ENCODE results near the gene MTCL1.

The MTCL1 gene

DNA sequence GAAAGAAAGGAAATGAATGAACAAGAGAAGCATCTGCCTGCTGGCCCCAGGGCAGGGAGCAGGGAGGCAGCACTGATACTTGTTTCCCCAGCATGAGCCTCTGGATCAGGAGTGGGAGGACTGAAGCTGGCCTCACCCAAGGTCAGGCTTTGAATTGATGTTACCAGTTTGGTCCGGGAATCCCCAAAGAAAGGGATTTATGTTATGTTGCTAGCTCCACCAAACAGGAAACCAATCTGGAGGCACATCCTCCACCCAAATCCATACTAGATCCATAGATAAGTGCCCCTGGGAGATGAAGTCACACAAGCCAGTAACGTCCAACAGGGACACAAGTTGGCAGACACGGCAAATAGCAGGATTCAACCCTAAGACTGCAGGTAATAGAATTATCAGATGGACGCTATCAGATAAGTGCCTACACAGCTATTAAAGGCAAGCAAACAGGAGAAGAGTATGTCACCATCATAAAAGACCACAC is 85.9 kb downstream of the MTCL1 start:
- H3K4me3 ChIP-seq (ENCODE audit: low read length): no peak overlapping the region
- H4K8ac ChIP-seq (ENCODE audit: low read depth, low read length): no peak overlapping the region
- H4K5ac ChIP-seq (ENCODE audit: low read length): no peak overlapping the region
- H2AK5ac ChIP-seq (ENCODE audit: low read length): no peak overlapping the region
- H3K27ac ChIP-seq (ENCODE audit: low read depth, low read length): peak overlapping the region; percentile 29
- no peaks in the 10 kb centered on the region for H3K79me2 ChIP-seq (ENCODE audit: control insufficient read depth, insufficient read depth, low read length)
- no peaks in the 10 kb centered on the region for H3K79me1 ChIP-seq (ENCODE audit: low read length)
- H3K4me2 ChIP-seq (ENCODE audit: low read length): no peak overlapping the region
- peaks cover 19% of the 10 kb centered on the region for H3K4me1 ChIP-seq (ENCODE audit: control insufficient read depth, low read depth, low read length)
- no peak overlapping the region for H3K18ac ChIP-seq (ENCODE audit: low read length)
- H2BK5ac ChIP-seq (ENCODE audit: low read length): peak overlapping the region; percentile 45
- peak; percentile 79 for DNase-seq
- no peak overlapping the region for H2BK120ac ChIP-seq (ENCODE audit: low read depth, low read length)
- H3K27me3 ChIP-seq (ENCODE audit: insufficient read depth, low read length, poor library complexity): no peaks in the 10 kb centered on the region
- no peak overlapping the region for H3K9ac ChIP-seq (ENCODE audit: low read length)
- WGBS (ENCODE audit: extremely low coverage, insufficient coverage, low lambda C conversion rate): no CpG with 5 or more reads among the region's 4 CpGs
- peaks cover 2% of the 10 kb centered on the region for H3K36me3 ChIP-seq (ENCODE audit: control insufficient read depth, insufficient read depth, low read length)
- H3K4ac ChIP-seq (ENCODE audit: low read depth, low read length): no peak overlapping the region
- no peak overlapping the region for H2BK15ac ChIP-seq (replicated peaks; ENCODE audit: low read depth)
- peak overlapping the region; percentile 57 for H3K56ac ChIP-seq (ENCODE audit: low read length)
- H3K23ac ChIP-seq (ENCODE audit: low read length): peak overlapping the region; percentile 53

DNA sequence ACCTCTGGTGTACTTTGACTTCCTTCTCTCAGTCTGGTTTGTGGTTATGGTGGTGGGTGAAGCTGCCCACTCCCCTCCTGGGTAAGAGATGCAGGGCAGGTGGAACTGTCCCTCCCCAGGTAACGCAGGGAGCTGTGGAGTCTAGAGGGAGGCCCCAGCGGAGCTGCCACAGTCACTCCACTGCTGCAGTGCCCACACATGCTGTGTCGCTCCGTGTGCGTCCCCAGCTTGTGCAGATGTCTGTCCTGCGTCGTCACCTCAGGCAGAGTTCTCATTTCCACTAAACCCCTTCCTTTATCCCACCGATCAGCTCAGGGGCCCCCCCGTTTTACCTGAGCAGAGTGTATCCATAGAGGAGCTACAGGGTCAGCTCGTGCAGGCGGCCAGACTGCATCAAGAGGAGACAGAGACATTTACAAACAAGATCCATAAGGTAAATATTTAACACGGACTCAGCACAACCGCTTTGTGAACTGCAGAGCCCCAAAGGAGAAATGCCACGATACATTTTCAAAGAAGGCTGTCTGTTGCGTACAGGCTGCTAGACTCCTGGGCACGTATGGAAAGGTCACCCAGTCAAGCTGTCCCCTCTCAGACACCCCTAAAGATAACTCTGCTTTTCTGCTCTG is 87.4 kb downstream of the MTCL1 start:
- no peaks in the 10 kb centered on the region for H3K27me3 ChIP-seq (ENCODE audit: insufficient read depth, low read length, poor library complexity)
- no peak overlapping the region for H3K9ac ChIP-seq (ENCODE audit: low read length)
- peak overlapping the region; percentile 30 for H2BK5ac ChIP-seq (ENCODE audit: low read length)
- no peak overlapping the region for H3K18ac ChIP-seq (ENCODE audit: low read length)
- peak overlapping the region; percentile 57 for H3K56ac ChIP-seq (ENCODE audit: low read length)
- no peaks in the 10 kb centered on the region for H3K79me1 ChIP-seq (ENCODE audit: low read length)
- no peak overlapping the region for H2BK120ac ChIP-seq (ENCODE audit: low read depth, low read length)
- no peak overlapping the region for H4K8ac ChIP-seq (ENCODE audit: low read depth, low read length)
- no peaks in the 10 kb centered on the region for H3K79me2 ChIP-seq (ENCODE audit: control insufficient read depth, insufficient read depth, low read length)
- no peak for DNase-seq
- H2BK15ac ChIP-seq (replicated peaks; ENCODE audit: low read depth): no peak overlapping the region
- H3K4me2 ChIP-seq (ENCODE audit: low read length): no peak overlapping the region
- no peak overlapping the region for H2AK5ac ChIP-seq (ENCODE audit: low read length)
- H3K4ac ChIP-seq (ENCODE audit: low read depth, low read length): no peak overlapping the region
- H3K36me3 ChIP-seq (ENCODE audit: control insufficient read depth, insufficient read depth, low read length): no peaks in the 10 kb centered on the region
- no peak overlapping the region for H4K5ac ChIP-seq (ENCODE audit: low read length)
- no CpG with 5 or more reads among the region's 16 CpGs for WGBS (ENCODE audit: extremely low coverage, insufficient coverage, low lambda C conversion rate)
- H3K23ac ChIP-seq (ENCODE audit: low read length): no peak overlapping the region
- H3K4me3 ChIP-seq (ENCODE audit: low read length): no peak overlapping the region
- H3K27ac ChIP-seq (ENCODE audit: low read depth, low read length): no peak overlapping the region
- H3K4me1 ChIP-seq (ENCODE audit: control insufficient read depth, low read depth, low read length): peaks cover 19% of the 10 kb centered on the region

DNA sequence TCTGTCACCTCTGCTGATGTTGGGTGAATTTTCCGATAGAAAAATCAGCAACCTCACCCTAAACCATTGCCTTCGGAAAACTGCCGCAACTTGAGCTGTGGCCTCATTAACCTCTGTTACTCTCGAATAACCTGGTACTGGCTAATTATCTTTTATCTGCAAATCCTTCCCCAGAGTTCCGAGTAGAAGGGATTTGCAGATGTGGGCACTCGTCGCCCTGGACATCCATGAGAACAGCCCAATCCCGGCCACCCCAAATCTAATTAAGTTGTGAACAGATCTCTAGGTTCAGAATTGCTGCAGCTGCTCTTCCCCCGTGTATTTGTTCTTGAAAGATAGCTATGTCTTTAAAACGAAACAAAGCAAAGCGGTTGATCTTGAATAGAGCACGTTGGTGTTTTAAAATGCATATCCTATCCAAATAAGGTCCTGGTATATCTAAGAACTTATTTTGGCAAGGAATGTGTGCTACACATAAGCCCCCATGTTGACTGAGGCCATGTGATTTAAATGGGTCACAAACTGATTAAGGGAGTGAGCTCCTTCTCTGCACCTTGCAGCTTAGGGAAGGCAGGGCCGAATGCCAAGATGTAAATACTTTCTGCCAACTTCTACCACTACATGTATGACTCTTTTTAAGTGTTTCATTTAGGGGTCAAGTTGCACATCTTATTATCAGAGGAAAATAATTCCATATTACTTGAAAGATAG is 88.2 kb downstream of the MTCL1 start:
- Histone ChIP-seq H3K27me3 (ENCODE audit: insufficient read depth, low read length, poor library complexity) (no peaks in the 10 kb centered on the region), H3K79me2 (ENCODE audit: control insufficient read depth, insufficient read depth, low read length) (no peaks in the 10 kb centered on the region), H2BK15ac (replicated peaks; ENCODE audit: low read depth) (no peak overlapping the region), H3K27ac (ENCODE audit: low read depth, low read length) (peak overlapping the region; percentile 10), H4K8ac (ENCODE audit: low read depth, low read length) (no peak overlapping the region), H3K79me1 (ENCODE audit: low read length) (no peaks in the 10 kb centered on the region), H2BK120ac (ENCODE audit: low read depth, low read length) (no peak overlapping the region), H3K4ac (ENCODE audit: low read depth, low read length) (no peak overlapping the region), H3K23ac (ENCODE audit: low read length) (no peak overlapping the region), H3K56ac (ENCODE audit: low read length) (no peak overlapping the region), H2AK5ac (ENCODE audit: low read length) (no peak overlapping the region), H3K4me3 (ENCODE audit: low read length) (no peak overlapping the region), H3K9ac (ENCODE audit: low read length) (no peak overlapping the region), H2BK5ac (ENCODE audit: low read length) (no peak overlapping the region), H3K4me1 (ENCODE audit: control insufficient read depth, low read depth, low read length) (peaks cover 19% of the 10 kb centered on the region), H3K4me2 (ENCODE audit: low read length) (no peak overlapping the region), H3K36me3 (ENCODE audit: control insufficient read depth, insufficient read depth, low read length) (no peaks in the 10 kb centered on the region), H3K18ac (ENCODE audit: low read length) (peak overlapping the region; percentile 43), H4K5ac (ENCODE audit: low read length) (no peak overlapping the region)
- DNase-seq: no peak
- WGBS (ENCODE audit: extremely low coverage, insufficient coverage, low lambda C conversion rate): no CpG with 5 or more reads among the region's 13 CpGs

DNA sequence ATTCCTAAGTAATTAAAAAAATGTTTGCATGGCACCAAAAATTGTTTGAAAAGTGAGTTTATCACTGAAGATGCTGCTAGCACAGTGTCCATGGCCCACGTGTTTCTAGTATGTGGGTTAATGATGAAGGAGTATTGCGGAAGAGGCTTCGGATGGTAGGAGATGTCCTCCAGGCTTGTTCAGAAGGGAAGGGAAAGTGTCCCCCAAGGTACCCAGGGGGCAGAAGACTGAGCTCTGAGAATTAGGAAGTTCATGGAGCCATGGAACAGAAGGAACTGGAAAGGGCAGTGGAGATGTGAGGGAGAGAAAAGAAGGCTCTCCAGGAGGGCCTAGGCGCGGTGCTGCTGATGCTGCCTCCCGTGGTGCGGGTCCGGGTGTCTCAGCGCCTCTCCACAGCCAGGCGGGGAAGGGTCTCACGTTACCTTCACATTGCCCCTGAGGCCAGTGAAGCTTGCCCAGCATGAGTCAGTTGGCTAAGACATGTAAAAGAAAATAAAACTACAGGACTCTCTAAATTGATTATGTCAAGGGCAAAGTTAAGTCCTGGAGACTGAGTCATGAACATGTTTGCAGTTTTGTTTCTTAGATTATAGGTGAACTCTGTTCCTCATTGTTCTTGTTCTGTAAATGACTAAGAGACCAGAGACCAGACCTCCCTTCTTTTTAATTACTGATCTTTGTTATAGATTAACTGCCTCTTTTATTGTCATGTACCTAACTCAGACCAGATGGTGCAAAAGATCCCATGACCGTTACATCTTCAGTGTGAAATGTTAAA is 89.0 kb downstream of the MTCL1 start:
- no peak overlapping the region for H3K4me2 ChIP-seq (ENCODE audit: low read length)
- H3K4me1 ChIP-seq (ENCODE audit: control insufficient read depth, low read depth, low read length): peaks cover 19% of the 10 kb centered on the region
- H2AK5ac ChIP-seq (ENCODE audit: low read length): no peak overlapping the region
- peak overlapping the region; percentile 4 for H3K18ac ChIP-seq (ENCODE audit: low read length)
- H3K27me3 ChIP-seq (ENCODE audit: insufficient read depth, low read length, poor library complexity): no peaks in the 10 kb centered on the region
- no peak overlapping the region for H3K23ac ChIP-seq (ENCODE audit: low read length)
- no peak overlapping the region for H3K4ac ChIP-seq (ENCODE audit: low read depth, low read length)
- no peaks in the 10 kb centered on the region for H3K79me1 ChIP-seq (ENCODE audit: low read length)
- no peak overlapping the region for H4K5ac ChIP-seq (ENCODE audit: low read length)
- DNase-seq: peak; percentile 49
- H2BK120ac ChIP-seq (ENCODE audit: low read depth, low read length): no peak overlapping the region
- H3K56ac ChIP-seq (ENCODE audit: low read length): no peak overlapping the region
- no peaks in the 10 kb centered on the region for H3K36me3 ChIP-seq (ENCODE audit: control insufficient read depth, insufficient read depth, low read length)
- no peak overlapping the region for H3K9ac ChIP-seq (ENCODE audit: low read length)
- H2BK5ac ChIP-seq (ENCODE audit: low read length): no peak overlapping the region
- H3K27ac ChIP-seq (ENCODE audit: low read depth, low read length): no peak overlapping the region
- H3K4me3 ChIP-seq (ENCODE audit: low read length): no peak overlapping the region
- no CpG with 5 or more reads among the region's 12 CpGs for WGBS (ENCODE audit: extremely low coverage, insufficient coverage, low lambda C conversion rate)
- no peak overlapping the region for H2BK15ac ChIP-seq (replicated peaks; ENCODE audit: low read depth)
- H3K79me2 ChIP-seq (ENCODE audit: control insufficient read depth, insufficient read depth, low read length): no peaks in the 10 kb centered on the region
- H4K8ac ChIP-seq (ENCODE audit: low read depth, low read length): no peak overlapping the region

DNA sequence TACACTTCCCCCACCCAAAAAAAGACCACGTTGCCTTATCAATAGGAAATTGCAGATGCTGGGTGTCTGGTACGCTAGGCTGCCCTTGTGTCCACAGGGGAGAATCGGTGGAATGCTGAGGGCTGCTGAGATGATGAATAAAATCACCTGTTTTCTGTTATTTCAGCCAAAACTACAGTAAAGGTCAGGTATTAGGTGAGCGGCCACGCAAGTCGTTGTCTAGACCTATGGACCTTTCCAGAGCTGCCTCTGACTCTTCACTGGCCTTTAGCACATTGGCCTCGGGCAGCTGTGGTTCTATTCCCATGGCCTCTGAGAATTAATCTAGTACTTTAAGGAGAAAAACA is 89.6 kb downstream of the MTCL1 start:
- Histone ChIP-seq H4K8ac (ENCODE audit: low read depth, low read length) (no peak overlapping the region), H3K9ac (ENCODE audit: low read length) (no peak overlapping the region), H4K5ac (ENCODE audit: low read length) (no peak overlapping the region), H2BK5ac (ENCODE audit: low read length) (no peak overlapping the region), H3K4me2 (ENCODE audit: low read length) (no peak overlapping the region), H3K4me1 (ENCODE audit: control insufficient read depth, low read depth, low read length) (peaks cover 19% of the 10 kb centered on the region), H3K4ac (ENCODE audit: low read depth, low read length) (no peak overlapping the region), H3K36me3 (ENCODE audit: control insufficient read depth, insufficient read depth, low read length) (no peaks in the 10 kb centered on the region), H3K27ac (ENCODE audit: low read depth, low read length) (peak overlapping the region; percentile 28), H2BK120ac (ENCODE audit: low read depth, low read length) (no peak overlapping the region), H2AK5ac (ENCODE audit: low read length) (no peak overlapping the region), H3K56ac (ENCODE audit: low read length) (no peak overlapping the region), H3K27me3 (ENCODE audit: insufficient read depth, low read length, poor library complexity) (no peaks in the 10 kb centered on the region), H3K4me3 (ENCODE audit: low read length) (no peak overlapping the region), H3K79me1 (ENCODE audit: low read length) (no peaks in the 10 kb centered on the region), H3K18ac (ENCODE audit: low read length) (no peak overlapping the region), H2BK15ac (replicated peaks; ENCODE audit: low read depth) (no peak overlapping the region), H3K79me2 (ENCODE audit: control insufficient read depth, insufficient read depth, low read length) (no peaks in the 10 kb centered on the region), H3K23ac (ENCODE audit: low read length) (no peak overlapping the region)
- DNase-seq: no peak
- WGBS (ENCODE audit: extremely low coverage, insufficient coverage, low lambda C conversion rate): no CpG with 5 or more reads among the region's 7 CpGs

Data from mesendoderm (in vitro differentiated cells).